Tibial artery (tissue), 4 donors: ENCODE measurements around the gene MYH3.

ENCODE experiments used
- DNase-seq, 2 donors: peaks; one replicate each; pipeline ENCODE4 v3.0.0-alpha.2; 2019
- H3K27ac ChIP-seq, 2 donors: fragments of 200-600 bp; sonication (generic) in 1 of 2; 1 replicate in 1 of 2; 2 replicates in 1 of 2; pipeline ENCODE4 v1.5.1; 2018 to 2019; ENCODE audit warnings: mild to moderate bottlenecking in 1 of 2
- H3K27me3 ChIP-seq, 2 donors: fragments of 200-600 bp; sonication (generic) in 1 of 2; one replicate each; pipeline versions ENCODE4 v1.5.1 to v1.6.0; 2016 to 2019
- H3K36me3 ChIP-seq, 3 donors: fragments of 200-600 bp; sonication (generic) in 2 of 3; one replicate each; pipeline ENCODE4 v1.5.1; 2016 to 2019; ENCODE audit warnings: mild to moderate bottlenecking in 2 of 3
- H3K4me1 ChIP-seq, 4 donors: fragments of 200-600 bp; sonication (generic) in 2 of 4; 1 replicate in 3 of 4; 2 replicates in 1 of 4; pipeline ENCODE4 v1.5.1; 2016 to 2019
- H3K4me3 ChIP-seq, 2 donors: fragments of 200-600 bp; sonication (generic) in 1 of 2; 1 replicate in 1 of 2; 2 replicates in 1 of 2; pipeline ENCODE4 v1.5.1; 2018 to 2019; ENCODE audit warnings: mild to moderate bottlenecking in 2 of 2
- H3K9me3 ChIP-seq, 3 donors: fragments of 200-600 bp; sonication (generic) in 1 of 3; one replicate each; pipeline ENCODE4 v1.5.1; 2016 to 2019
- intact Hi-C: fragments of 100-400 bp; cut with DNase I; formaldehyde crosslinking; loops from one replicate; pipeline ENCODE4 v1.15.0; 2023; ENCODE audit warnings: low total_unique reads
- TF ChIP-seq, protein P1 (sequence below), 2 experiments: fragments of 200-600 bp in 1 of 2; fragments of 450-650 bp in 1 of 2; IDR thresholded peaks; one replicate each; pipeline ENCODE4 v1.5.1; 2017 to 2019; ENCODE audit warnings: antibody characterized with exemption in 2 of 2, mild to moderate bottlenecking in 1 of 2, moderate library complexity in 1 of 2

Gene MYH3

DNA sequence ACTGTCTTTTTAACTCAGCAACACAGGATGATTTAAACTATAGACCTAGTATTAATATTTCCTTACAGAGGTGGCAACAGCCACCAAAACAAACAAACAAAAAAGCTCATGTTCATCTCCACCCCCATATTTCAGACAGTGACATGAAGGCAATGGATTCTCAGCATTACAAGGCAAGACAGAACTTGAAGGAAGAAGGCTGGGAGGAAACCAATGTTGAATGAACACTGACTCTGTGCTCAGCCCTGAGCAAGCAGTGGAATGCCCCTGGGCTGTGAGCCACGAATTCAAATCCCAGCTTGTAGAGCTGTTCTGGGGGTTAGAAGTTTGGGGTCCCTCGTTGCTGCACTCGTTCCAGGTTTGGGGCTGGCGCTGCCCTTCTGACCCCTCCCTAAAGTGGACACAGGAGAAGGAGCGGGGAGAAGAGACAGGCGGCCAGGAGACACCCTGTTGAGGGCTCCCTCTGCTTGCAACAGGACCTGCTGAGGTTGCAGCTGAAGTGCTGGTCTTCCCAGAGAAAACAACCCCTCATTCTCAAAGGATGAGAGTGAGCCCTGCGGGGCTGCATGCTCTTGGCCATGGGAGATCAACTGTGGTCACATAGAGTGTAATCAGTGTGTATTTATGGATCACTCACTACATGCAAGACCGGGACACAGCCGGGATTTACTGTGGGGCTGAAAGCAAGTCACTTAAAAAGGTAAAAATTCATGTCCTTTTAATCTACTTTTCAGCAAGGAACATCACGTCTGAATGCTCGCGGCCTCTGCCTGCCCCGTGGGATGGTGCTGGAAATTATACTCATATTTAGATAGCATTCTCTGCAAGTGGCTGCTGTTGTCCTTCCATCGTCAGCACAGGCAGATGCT lies 34.3 kb downstream of the MYH3 start:
- DNase-seq, result no peak
- Histone ChIP-seq H3K4me3 (no peak overlapping the region), H3K27ac (no peak overlapping the region), H3K27me3 (no peaks in the 10 kb centered on the region), H3K9me3 (no peaks in the 10 kb centered on the region), H3K4me1 (peaks cover 0 to 12% (median 2%) of the 10 kb centered on the region in 4 donors), H3K36me3 (no peaks in the 10 kb centered on the region)
- TF ChIP-seq, protein P1, sequence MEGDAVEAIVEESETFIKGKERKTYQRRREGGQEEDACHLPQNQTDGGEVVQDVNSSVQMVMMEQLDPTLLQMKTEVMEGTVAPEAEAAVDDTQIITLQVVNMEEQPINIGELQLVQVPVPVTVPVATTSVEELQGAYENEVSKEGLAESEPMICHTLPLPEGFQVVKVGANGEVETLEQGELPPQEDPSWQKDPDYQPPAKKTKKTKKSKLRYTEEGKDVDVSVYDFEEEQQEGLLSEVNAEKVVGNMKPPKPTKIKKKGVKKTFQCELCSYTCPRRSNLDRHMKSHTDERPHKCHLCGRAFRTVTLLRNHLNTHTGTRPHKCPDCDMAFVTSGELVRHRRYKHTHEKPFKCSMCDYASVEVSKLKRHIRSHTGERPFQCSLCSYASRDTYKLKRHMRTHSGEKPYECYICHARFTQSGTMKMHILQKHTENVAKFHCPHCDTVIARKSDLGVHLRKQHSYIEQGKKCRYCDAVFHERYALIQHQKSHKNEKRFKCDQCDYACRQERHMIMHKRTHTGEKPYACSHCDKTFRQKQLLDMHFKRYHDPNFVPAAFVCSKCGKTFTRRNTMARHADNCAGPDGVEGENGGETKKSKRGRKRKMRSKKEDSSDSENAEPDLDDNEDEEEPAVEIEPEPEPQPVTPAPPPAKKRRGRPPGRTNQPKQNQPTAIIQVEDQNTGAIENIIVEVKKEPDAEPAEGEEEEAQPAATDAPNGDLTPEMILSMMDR (IDR thresholded peaks at IDR 0.05), result no peak
- intact Hi-C loops, result no loop called here

DNA sequence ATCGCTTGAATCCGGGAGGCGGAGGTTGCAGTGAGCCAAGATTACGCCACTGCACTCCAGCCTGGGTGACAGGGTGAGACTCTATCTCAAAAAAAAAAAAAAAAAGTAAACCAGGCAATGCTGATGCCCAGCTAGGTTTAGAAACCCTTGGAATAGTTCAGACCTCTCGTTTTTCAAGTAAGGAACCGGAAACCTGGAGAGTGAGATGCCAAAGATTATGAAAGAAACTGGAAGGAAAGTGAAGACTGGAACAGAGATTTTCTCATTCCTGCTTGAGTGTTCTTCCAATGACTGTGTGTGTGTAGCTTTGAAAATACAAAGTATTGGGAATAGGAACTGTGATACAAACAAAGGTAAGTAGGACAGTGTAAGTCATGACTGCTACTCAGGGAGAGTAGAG lies 35.7 kb downstream of the MYH3 start:
- peaks cover 0 to 22% (median 8%) of the 10 kb centered on the region in 4 donors for H3K4me1 ChIP-seq
- intact Hi-C loops, result no loop called here
- no peak for DNase-seq
- TF ChIP-seq, protein P1 (IDR thresholded peaks at IDR 0.05), result no peak
- no peaks in the 10 kb centered on the region for H3K27me3 ChIP-seq
- H3K36me3 ChIP-seq, result no peaks in the 10 kb centered on the region
- no peaks in the 10 kb centered on the region for H3K9me3 ChIP-seq
- no peak overlapping the region for H3K4me3 ChIP-seq
- no peak overlapping the region for H3K27ac ChIP-seq

- TF ChIP-seq, protein P1 (IDR thresholded peaks at IDR 0.05), result no peak
- no peak for DNase-seq
- H3K36me3 ChIP-seq, result no peaks in the 10 kb centered on the region
- intact Hi-C loops, result no loop called here
- H3K4me1 ChIP-seq, result peaks cover 0 to 22% (median 8%) of the 10 kb centered on the region in 4 donors
- no peak overlapping the region for H3K27ac ChIP-seq
- no peaks in the 10 kb centered on the region for H3K9me3 ChIP-seq
- H3K4me3 ChIP-seq, result no peak overlapping the region
- H3K27me3 ChIP-seq, result no peaks in the 10 kb centered on the region
Observed at GRCh38 chr17:10620823-10621222, 36.3 kb downstream of the MYH3 start.

DNA sequence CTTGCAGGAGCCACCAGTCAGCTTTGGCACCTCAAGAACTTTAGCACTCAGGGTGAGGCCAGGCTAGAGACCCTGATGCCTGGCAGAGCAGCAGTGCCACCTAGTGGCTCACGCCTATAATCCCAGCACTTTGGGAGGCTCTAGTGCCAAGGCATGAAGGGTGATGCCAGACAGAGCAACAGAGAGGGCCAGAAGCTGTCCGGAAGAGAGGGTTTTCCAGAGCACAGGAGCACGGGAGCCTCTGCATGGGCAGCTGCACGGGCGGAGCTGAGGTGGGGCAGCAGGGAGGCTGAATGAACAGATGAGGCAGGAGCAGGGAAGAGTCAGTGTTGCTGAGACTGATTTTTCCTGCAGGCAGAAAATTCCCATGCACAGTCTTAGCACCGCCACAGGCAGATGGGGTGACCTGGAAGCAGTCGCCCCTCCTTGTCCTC lies 38.9 kb downstream of the MYH3 start:
- intact Hi-C loops, result no loop called here
- Histone ChIP-seq H3K27ac (no peak overlapping the region), H3K27me3 (no peaks in the 10 kb centered on the region), H3K4me1 (peaks cover 0 to 15% (median 11%) of the 10 kb centered on the region in 4 donors), H3K9me3 (no peaks in the 10 kb centered on the region), H3K4me3 (no peak overlapping the region), H3K36me3 (no peaks in the 10 kb centered on the region)
- TF ChIP-seq, protein P1 (IDR thresholded peaks at IDR 0.05), result peak; percentile 59 to 84
- peak; percentile 52 to 79 for DNase-seq

DNA sequence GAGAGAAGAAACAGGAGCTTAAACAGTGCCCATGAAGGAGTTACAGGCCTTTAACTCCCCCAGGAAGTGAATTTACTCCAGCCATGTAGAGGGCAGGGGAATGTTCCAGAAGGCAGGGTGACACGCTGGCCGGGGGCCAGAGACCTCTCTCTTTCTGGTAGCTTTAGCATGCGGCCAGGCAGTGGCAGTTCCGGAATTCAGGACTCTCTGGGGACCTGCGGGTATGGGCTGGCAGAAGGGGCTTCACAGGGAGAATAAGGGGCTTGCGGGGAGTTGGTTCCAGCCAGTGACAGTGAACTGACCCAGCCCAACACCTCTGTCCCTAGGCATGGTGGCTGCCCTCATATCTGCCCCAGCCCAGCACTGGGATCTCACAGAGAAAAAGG lies 40.0 kb downstream of the MYH3 start:
- TF ChIP-seq, protein P1 (IDR thresholded peaks at IDR 0.05), result no peak
- intact Hi-C loops, result no loop called here

More for the DNA sequence above, 40.0 kb downstream of the MYH3 start:
- H3K36me3 ChIP-seq, result no peaks in the 10 kb centered on the region
- H3K27me3 ChIP-seq, result no peaks in the 10 kb centered on the region
- peaks cover 0 to 15% (median 11%) of the 10 kb centered on the region in 4 donors for H3K4me1 ChIP-seq
- peak overlapping the region in 1 of 2 donors; percentile 52 for H3K27ac ChIP-seq
- DNase-seq, result no peak
- no peak overlapping the region for H3K4me3 ChIP-seq
- no peaks in the 10 kb centered on the region for H3K9me3 ChIP-seq
